T follicular helper cell (primary cell): Measurements from ENCODE around the gene GAPDH.
"Not testable (repeated sequence)": the region's sequence is repeated elsewhere in the genome, so short reads cannot be mapped to it uniquely, and the experiment has no call there.

Experiments
- DNase-seq: peaks from one replicate; pipeline ENCODE4 v3.0.0-alpha.2; 2020; ENCODE audit warnings: low read depth

Gene GAPDH

DNA sequence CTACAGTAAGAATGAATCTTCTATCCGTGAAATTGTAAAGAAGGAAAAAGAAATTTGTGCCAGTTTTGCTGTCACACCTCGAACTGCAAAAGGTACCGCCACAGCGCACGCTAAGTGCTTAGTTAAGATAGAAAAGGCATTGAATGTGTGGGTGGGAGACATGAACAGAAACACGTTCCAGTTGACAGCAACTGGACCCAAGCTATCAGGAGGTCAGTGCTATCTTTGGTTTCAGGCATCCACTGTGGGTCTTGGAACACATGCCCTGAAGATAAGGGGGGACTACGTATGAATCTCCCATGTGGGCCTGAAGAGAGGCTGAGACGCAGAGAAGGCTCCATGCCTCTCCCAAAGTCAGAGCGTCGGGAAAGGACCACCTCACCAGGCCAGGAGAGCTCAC is 11.7 kb downstream of the GAPDH start:
- DNase-seq = no peak

DNA sequence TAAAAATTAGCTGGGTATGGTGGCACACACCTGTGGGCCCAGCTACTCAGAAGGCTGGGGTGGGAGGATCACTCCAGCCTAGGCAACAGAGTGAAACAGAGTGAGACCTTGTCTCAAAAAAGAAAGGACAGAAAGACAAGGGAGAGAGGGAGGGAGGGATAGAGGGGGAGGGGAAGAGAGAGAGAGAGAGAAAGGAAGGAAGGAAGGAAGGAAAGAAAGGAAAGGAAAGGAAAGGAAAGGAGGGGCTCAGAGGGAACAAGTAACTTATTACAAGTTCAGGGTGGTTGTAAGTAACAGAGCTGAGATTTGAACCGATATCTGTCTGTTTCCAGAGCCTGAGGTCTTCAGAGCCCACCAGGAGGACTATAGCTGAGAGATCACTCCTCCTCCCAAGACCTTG is 13.2 kb downstream of the GAPDH start:
- no peak for DNase-seq

DNA sequence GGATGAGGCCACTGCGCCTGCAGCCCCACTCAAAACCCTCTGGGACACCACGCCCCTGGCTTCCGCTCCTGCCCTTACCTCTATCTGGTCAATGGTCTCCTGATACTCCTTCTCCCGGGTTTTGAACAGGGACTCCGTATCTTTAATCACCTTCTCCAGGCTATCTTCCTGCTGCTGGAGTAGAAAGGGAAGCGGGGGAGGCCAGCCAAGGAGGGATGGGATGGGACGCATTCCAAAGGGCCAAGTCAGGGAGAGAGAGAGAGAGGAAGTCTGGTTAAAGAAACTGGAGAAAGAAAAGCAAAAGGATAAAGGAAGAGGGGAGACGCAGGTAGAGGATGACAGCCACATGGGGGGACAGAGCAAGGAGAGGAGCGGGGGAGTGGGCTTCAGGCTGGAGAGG is 13.7 kb downstream of the GAPDH start:
- no peak for DNase-seq

DNA sequence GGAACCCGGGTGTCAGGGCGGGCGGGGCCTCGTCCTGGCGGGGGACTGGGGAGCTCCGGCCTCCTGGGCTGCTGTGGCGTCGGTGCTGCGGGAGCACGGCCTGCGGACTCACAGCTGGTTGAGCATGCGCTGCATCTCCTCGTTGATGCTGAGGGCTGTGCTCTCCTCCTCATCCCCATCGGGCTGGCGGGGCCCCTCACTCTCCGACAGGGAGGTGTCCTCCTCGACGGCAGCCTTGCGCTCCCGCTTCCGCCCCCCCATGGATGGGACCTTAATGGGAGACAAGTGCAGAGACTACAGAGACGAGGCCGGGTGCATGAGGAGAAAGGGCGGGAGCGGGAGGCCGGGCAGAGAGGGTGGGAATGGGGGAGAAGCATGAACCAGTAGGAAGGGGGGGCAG is 14.2 kb downstream of the GAPDH start:
- DNase-seq = no peak

DNA sequence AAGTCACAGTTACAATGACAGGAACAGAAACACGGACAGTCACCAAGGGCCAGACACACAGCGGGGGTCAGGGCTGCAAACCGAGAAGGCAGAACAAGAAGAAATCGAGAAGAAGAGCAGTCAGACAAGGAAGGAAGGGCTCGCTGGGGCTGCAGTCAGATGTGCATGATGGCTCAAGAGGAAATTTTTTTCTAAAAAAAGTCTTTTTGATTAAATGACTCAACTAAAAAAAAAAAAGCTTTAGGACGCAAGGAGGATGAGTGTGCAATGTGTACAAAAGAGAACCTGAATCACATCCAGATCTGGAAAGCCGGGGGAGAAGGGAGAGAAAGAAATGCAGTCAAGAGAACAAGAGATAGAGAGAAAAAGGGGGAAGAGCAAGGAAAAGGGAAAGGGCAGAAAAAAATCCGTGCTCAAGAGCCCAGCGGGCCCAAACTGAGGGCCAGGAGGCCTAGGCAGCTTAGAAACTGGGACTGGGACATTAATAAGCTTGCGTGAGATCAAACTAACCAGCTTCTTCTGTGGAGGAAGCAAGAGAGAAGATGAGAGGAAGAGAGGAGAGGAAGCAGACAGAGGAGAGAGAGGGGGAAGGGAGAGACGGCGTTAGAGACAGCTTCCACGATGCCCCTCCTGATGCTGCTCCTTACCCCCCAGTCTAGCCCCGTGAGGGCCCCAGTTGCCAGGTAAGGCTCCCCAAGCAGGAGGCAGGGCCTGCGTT is 14.8 kb downstream of the GAPDH start:
- no peak for DNase-seq

DNA sequence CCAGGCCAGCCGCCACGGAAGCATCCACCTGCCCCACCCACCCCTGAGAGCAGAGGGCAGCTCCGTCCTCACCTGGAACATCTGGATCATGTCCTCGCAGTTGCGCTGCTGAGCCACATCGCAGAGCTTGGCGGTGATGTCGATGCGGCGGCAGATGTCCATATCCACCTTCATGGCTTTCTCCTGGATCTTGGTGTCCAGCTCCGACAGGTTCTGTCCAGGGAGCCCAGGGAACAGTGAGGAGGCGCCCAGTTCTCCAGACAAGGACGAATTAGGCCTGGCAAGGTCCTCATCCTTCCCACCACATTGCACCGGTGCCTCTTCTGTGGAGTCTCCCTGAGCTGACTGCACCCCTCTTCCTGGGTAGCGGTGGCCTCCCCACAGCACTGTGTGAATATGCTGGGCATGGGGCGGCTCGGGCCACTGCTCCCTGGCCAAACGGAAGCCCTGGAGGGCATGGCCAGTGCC is 15.4 kb downstream of the GAPDH start:
- no peak for DNase-seq

DNA sequence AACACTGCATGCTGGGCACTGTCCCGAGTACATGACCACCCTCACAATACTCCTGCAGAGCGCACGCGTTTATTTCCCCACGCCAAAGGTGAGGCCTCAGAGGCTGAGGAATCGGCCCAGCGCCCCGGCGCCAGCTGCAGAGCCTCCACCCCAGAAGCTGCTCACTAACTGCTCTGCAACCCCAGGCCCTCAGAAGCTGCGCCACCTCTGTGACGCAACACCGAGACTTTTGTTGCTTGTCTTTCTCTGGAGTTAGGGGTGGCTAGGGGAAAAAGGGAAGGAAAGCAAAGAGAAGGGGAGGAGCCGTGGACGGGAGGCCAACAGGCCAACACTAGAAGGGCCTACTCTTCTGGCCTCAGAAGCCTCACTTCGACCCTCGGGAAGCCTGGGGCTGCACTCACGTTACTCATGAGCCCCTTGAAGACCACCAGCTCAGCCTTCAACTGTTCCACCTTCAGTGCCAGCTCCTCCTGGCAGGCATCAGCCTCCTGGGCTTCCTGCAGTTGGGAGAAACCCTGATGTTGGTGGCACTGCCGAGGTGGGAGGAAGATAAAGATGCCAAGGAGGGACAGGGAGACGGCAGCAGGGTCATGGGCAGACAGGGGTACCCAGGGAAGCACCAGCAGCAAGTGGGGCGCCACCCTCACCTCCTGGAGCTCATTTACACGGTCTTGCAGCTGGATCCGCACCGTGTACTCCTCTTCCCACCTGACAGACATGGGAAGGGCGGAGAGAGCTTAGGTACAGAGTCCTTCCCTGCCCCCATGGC is 16.2 kb downstream of the GAPDH start:
- no peak for DNase-seq

DNA sequence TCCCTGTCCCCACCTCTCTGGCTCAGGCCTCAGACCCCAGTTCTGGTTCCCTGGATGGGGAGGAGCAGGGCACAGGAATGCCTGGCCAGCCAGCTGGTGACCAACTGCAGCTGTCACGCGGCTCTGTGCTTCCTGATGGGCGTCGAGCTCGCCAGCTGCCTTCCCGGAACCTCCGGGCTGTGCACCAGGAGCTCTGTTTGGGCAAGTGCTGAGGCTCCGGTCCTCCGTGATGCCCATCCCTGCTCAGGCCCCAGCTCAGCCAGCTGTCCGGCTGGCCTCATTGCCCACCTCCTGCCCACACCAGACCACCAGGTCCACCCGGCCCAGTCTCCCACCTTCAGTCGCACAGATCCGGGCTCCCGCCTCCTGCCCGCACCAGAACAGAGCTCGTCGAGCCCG is 16.7 kb downstream of the GAPDH start:
- no peak for DNase-seq

DNA sequence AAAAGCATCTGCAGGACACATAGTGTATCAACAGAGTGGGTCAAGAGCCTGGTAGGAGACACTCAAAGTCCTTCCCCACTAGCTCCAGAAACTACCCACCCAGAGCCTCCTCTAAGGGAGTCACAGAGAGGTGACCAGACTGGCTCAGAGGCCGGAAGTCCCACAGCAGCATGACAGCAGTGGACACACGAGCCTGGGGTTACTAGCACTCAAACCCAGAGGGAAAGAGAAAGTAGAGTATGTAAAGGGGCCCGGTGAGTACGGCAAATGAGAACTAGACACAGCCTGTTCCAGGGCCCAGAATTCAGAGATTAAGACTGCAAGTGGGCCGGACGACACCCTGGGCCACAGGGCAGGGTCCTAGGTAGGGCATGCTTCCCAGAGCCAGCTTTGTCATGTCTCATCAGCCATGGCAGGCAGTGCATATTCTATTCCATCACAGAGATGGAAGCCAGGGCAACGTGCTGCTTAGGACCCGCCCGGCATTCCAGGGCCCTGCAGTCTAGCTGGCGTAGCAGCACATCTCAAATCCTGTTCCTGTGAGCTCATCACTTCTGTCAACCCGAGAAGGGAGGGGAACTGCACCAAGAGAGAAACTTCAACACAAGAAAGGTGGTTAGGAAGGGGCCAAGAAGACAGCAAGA is 17.3 kb downstream of the GAPDH start:
- no peak for DNase-seq

DNA sequence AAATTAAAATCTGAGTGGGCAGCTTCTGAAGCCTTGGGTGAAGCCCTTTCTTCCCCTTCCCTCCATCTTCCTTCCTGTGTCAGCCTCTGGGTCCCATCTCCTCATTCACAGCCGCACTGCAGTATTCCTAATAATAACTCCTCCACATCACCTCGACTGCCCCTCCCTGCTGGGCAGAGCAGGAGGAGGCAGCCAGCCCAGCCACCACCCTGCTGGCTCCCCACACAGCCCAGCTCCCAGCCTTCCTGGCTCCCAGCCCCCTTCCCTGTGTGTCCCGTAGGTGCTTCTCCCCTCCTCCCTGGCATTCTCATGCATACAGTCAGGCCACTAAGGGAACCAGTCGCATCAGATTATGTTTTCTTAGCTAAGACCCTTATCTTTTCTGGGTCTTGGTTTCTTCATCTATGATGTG is 17.8 kb downstream of the GAPDH start:
- no peak for DNase-seq

DNA sequence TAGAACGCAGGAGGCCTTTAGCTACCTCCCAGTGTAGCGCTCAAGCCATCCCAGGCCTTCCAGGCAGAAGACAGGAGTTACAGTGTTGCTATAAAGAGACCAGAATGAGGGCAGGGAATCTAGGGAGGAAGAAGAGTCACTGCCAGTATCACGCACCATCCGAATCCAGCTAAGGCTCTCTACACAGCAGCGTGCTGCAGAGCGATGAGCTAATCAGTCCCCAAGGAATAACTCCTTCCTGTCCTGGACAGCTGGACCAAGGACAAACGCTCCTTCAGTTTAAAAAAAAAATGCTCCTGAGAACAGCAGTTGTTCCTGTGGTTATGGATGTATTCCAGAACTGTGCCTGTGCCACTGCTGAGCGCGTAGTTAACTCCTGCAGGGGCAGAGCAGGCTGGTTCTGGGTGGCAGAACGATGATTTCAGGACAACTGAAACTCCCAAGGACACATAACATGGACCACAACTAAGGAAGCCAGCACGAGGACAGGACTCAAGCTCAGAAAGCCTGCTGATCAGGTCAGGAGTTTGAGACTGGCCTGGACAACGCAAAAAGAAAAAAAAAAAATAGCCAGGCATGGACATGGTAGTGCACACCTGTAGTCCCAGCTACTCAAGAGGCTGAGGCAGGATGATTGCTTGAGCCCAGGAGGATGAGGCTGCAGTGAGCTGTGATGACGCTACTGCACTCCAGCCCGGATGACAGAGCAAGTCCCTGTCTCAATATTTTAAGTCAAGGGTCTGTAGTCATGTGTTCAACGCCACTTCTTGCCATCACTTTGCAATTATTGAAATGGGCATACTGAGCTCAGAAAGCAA is 18.9 kb downstream of the GAPDH start:
- no peak for DNase-seq

DNA sequence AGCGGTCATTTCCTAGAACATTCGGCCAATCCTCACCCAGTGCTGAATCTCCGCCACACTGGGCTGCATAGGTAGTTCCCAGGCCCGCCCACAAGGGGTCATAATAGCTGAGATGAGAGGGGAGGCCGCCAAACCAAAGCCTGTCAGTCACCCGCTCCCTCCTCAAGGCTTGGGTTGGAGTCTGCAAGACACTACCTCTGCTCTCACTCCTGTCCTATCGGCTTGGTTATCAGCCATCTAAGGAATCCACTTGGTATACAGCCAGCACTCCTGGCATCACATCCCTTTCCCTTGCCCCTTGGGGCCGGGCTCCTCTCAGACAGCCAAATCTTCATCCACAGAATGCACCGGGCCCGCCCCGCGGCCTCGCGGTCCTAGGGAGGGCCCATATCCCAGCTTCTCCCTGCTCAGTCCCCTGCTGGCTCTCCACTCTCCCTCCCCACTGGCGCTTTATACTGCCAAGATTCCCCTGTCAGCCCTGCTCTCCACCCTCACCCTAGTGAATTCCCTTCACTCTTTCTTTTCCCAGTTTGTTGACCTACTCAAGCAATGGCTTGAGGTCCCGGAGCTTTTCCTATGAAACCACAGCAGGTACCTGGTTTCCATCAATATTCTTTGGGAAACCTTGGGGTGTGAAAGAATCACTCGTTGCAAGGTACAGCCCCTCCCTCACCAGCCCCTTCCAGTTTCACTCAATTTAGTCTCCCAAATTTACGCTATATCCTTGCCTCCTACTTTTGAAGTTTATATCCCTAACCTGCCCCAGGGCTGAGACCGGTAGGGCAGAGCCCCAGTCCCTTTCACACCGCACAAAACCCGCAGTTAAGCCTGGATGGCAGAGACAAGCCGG is 20.1 kb downstream of the GAPDH start:
- peak; percentile 57 for DNase-seq

DNA sequence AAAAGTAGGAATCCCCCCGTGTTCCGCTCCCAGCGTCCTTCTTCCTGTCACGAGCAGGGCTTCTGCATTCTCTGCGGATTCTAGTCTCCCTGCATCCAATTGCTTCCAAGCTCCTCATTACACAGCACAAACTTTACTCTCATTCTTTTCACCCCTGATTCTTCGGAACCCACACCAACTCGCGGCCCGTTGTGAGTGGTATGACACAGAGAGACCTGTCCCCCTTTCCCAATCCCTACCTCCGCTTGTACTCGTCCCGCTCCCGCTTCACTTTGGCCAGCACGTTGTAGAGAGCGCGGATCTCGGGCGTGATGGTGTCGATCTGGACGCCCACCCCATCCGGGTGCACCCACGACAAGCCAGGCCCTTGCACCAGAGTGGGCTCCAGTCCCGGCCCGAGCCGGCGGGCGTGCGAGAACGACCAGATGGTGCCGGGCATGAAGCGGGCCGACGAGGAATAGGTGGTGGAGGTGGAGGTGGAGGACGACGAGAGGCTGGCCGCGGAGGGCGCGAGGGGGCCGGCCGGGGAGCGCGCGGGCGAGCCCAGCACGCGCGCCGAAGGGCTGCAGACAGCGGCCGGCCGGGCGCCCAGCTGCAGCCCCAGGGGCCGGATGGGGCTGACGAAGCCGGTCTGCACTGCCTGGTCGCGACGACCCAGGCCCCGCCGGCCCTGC is 20.8 kb downstream of the GAPDH start:
- DNase-seq = no peak

DNA sequence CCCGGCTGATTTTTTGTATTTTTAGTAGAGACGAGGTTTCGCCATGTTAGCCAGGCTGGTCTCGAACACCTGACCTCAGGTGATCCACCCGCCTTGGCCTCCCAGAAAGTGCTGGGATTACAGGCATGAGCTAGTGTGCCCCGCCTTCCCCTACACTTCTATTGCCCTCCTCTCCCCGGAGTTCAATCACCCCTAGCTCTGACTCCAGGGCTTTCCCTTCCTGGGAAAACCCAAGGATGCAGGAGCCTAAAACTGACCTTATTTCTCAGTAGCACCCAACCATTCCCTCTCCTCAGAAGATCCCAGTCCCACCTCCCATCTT is 22.1 kb downstream of the GAPDH start:
- DNase-seq = not testable (repeated sequence)

DNA sequence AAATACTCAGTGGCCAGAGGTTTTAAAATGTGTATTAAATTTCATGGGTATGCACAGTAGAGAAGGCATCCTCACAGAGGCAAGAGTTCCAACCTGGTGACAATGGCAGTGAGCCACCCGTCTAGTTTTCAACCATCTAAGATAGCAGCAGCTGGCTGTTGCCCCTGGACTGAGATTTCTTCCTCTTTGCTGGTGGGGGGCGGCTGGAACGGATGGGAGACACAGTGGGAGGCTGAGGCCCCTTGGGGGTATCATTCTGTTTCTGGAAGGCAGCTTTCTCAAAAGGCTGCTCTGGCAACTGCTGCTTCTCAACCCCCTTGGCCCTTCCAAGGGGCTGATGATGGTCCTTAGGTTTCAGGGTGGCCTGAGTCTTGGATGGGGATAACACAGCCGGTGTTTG is 22.5 kb downstream of the GAPDH start:
- no peak for DNase-seq

DNA sequence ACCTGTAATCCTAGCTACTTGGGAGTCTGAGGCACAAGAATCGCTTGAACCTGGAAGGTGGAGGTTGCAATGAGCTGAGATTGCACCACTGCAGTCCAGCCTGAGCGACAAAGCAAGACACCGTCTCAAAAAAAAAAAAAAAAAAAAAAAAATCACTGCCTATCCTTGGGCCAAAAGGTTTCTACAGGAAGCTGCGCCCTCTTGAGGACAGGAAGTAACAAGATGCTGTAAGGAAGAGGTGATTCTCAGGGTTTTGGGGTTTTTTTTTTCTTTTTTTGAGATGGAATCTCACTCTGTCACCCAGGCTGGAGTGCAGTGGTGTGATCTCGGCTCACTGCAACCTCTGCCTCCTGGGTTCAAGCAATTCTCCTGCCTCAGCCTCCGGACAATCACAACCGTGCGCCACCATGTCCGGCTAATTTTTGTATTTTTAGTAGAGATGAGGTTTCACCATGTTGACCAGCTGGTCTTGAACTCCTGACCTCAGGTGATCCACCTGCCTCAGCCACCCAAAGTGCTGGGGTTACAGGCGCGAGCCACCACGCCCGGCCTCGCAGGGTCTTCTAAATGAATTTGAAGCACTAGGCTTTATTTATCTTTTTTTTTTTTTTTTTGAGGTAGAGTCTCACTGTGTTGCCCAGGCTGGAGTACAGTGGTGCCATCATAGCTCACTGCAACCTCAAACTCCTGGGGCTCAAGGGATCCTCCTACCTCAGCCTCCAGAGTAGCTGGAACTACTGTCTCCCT is 23.9 kb downstream of the GAPDH start:
- not testable (repeated sequence) for DNase-seq

DNA sequence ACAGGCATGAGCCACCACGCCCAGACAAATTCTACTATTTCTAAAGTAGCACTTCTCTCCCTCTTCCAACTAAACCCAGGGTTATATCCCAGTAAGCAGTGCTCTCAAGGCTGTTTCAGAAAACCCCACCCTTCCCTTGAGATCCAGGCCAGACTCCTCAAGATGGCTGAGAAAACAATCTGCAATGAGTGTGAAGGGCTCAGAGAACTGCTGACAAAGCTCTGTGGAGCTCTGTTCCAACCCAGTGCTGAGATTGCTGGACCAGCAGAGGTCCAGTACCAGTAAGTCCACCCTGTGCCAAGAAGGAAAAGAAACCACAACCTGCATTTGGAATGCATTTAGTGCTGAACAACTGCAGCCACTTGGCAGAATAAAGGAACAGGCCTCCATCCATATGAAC is 25.2 kb downstream of the GAPDH start:
- DNase-seq = no peak

DNA sequence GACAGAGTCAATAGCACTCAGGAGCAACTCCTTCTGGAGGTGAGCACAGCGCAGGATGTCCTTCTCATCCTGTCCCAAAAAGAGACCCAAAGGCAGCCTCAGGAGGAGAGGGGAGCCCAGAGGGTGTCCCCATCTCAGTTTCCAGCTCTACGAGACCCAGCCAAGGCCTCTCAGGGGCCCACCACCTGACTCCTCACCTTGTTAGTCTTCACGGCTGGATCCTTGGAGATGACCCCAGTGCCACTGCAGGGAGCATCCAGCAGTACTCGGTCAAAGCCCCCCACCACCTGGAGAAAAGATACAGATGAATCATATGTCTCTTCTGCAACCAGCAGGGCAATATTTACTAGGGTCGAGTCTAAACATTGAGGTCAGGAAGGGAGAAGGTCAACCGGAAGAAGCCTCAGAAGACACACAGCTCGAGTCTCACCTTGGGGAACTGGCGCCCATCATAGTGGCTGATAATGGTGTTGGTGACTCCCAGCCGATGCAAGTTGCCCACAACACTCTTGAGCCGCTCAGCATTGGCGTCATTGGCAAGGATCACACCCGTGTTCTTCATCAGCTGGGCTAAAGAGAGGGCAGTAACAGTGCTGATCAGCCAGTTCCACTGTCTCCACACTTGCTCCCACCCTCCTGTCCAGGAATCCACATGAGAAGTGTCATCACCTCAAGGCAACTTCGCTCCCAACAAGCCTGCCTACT is 26.3 kb downstream of the GAPDH start:
- DNase-seq = no peak

DNA sequence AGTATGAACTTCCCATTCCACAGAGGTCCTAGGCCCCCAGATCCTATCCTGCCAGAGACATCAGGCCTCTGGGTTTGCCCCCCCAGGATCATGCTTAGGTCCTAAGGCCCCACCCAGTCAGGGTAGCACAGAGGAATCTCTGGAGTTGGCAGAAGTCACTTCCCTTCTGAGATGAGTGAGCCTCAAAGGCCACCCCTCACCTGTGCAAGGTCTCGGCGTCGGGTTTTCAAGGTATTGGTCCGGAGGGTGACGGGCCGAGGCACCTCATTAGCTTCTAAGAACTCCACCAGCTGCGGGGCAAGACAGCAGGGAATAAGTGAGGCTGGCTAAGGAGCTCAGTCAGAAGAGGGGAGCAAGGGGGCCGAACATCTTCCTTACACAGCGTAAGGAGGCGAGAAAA is 28.6 kb downstream of the GAPDH start:
- no peak for DNase-seq
